ENCODE data around the gene RAMP3.

RAMP3 gene

DNA sequence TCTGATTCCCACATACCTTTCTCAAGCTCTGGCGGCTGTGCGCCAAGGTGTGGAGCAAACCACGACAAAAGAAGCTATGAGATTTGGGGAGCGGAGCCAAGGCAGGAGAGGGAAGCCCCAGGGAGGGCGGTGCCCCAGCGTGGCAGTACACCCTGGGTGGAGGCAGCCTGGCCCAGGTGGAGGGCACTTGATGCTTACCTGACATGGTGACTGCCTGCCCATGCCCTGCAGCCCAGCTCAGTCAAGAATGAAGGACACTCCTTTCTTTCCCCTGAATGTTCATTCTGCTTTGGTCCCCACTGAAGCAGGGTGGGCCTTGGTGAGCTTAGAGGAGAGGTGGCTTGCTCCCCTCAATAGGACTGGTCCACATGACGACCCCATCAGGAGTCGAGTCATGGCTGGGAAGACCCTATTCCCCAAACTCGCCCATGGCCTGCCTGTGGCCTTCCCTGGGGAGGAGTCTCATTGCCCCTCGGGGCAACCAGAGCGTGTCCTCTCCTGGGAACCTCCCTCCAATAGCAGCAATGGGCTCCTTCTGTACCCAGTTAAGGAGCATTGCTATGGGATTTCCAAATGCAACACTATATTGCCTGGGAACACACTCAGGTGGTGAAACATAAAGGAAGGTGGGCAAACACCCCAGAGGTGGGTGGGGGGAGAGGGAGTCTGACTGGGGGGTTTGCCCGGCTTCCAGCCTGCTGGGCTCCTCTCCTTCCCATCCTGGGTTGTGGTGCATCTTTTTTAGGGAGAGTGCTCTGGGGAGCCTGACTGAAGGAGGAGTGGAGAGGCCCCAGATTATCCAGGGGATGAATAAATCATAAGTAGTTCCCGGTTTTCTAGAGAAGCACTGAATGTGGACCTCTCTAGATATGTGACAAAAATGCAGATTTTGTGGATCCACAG is 22.7 kb downstream of the RAMP3 start:
- DNase-seq (ENCODE audit: low read depth), result no peak

DNA sequence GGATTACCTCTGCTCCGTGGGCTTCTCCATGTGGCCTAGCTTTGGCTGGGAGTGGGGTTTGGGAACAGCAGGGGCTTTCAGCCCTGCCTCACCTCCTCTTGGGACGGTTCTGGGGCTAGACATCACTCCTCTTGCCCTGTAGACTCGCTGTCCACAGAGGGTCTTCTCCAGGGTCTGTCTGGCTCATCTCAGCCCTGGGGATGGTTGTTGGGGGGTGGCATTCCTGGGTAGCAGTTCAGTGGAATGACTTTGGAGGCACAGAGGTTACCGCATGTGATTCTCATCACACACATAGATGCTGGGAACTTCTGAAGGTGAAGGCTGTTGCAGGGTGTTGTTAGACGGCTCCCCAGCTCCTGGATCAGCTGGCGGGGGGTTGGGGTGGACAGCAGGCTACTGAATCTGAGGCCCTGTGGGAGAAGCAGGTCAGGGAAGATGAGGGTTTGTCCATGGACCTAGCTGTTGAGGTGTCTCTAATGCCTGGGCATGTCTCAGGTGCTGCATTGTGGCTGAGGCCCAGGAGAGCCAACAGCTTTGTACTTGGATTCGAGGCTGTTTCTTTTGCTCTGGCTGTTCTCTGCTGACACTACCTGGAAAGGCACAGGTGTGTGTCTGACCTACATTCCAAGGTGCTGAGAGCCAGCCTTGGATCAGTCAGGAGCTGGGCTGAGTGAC is 23.8 kb downstream of the RAMP3 start:
- no peak for DNase-seq (ENCODE audit: low read depth)

DNA sequence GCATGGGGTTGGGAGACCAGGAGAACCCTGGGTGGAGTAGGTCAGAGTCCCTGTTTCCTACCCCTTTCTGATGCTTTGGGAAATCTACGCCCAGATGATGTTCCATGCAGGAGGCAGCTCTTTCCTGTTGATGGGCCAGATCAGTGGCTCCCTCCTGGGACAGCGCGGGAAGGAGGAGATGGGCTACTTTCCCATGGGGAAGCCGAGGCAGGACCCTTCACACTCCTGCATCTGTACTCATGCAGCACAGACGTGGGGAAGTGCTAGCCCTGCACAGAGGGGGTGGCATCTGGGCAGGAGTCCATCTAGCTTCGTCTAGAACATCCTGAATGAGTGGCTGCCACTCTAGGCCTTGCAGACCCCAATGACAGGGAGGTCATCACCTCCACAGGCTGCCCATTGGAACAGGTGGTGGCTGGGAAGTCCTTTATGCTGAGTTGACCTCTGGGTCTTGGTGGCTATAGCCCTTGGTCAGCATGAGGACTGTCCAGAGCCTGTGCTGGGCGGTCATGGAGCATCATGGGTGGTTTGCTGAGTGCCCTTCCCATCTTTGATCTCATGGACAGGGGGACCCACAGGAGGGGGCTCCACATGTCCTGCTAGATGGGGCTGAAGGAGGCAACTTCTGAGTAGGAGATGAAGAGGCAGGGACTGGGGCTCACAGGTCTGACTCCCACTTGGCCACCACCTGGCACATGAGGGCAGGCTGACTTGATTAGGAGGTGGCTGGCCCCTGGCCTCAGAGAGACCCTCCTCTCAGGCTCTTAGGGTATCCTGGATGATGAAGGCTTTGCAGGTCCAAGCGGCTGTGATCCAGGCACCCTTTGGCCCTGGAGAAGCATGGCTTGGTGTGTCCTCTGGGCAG is 24.6 kb downstream of the RAMP3 start:
- no peak for DNase-seq (ENCODE audit: low read depth)

- DNase-seq (ENCODE audit: low read depth), result no peak
These were observed 25.5 kb downstream of the RAMP3 start for GRCh38 chr7:45182856-45183710.

DNA sequence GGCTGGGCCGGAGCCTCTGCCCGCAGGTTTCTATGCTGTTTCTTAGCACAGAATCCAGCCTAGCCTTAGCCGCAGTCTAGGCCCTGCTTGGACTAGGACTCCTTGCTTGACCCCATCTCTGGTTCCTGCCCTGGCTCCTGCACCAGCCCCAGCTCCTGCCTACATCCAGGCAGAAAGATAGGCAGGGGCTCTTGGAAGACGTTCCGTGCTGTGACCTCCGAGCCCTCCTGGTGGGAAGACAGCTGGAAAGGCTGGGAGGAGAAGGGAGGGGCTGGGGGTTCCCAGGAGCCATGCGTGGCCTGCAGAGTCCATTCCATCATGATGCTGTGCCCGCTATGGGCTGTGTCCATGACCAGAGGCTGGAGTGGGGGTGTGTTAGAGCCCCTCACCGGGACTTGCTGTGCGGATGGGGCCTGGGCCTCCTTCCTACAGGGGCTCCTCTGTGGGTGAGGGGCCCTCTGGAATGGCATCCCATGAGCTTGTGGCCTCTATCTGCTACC is 26.2 kb downstream of the RAMP3 start:
- no peak for DNase-seq (ENCODE audit: low read depth)

DNA sequence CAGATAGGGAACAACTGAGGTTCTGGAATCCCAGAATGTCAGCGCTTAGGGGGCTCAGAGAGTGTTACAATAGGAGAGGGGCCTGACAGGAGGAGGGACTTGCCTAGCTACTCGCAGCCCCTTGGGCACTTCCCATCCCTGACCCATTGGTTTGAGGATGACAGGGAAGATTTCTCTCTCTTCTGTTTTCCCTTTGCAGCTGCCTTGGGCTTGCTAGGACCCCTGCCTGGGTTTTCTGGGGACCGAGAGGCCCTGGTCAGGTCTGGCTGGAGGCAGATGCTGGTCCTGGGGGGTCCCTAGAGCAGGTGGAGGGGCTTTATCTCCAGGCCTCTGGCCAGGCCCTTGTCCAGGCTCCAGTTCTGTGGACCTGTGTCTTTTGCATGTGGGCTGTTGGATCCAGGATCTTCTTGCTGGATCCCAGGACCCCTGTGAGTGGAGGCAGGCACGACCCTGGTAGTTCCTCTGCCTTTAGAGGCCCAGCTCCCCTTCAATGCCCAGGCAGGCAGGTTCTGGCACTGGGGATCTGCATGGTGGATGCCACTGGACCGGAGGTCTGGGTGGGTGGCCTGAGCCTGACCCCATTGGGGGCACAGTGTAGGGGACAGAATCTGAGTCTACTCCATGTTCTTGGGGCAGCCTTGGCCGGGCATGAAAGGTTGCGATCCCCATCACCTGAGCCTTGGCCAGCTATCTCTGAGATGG is 26.9 kb downstream of the RAMP3 start:
- no peak for DNase-seq (ENCODE audit: low read depth)

GRCh38 chr7:45185028-45185863 is 27.7 kb downstream of the RAMP3 start:
- no peak for DNase-seq (ENCODE audit: low read depth)

DNA sequence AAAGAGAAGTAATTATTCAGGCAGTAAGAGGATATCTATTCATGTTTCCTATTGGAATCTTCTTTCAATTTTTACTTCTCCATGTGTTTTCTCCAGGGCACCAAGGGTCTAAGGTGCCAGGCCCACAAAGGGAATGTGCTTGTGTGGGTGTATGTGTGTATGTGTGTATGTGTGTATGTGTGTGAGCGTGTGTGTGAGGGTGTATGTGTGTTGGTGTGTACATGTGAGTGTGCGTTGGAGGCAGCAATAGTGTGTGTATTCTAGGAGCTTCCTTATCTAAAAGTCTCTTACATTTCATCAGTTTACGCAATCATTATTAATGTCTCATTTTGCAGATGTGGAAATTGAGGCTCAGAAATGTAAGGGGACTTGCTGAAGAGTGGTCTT is 28.3 kb downstream of the RAMP3 start:
- no peak for DNase-seq (ENCODE audit: low read depth)

GRCh38 chr7:45186261-45186813 is 28.7 kb downstream of the RAMP3 start:
- DNase-seq (ENCODE audit: low read depth), result no peak

GRCh38 chr7:45187089-45187945 is 29.7 kb downstream of the RAMP3 start:
- no peak for DNase-seq (ENCODE audit: low read depth)

- no peak for DNase-seq (ENCODE audit: low read depth)
These were observed 30.4 kb downstream of the RAMP3 start for GRCh38 chr7:45187946-45188411.

DNA sequence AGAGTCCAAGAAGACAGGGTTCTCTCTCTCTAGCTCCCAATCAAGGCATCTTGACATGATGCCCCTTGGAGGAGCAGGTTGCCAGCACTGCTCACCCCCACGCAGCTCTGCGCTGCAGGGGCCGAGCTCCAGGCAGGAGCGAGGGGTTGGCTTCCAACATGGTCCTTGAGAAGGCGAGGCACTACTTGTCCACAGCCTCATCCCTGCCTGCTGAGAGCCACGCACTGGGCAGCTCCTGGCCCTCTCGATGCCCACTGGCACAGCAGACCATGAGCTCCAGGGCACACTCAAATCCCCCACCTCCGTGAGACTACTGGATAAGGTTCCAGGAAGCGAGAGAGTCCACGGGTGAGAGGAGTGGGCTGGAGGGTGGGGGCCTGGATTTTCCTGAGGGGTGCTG is 31.1 kb downstream of the RAMP3 start:
- DNase-seq (ENCODE audit: low read depth), result no peak

GRCh38 chr7:45189151-45189970 is 31.8 kb downstream of the RAMP3 start:
- no peak for DNase-seq (ENCODE audit: low read depth)

DNA sequence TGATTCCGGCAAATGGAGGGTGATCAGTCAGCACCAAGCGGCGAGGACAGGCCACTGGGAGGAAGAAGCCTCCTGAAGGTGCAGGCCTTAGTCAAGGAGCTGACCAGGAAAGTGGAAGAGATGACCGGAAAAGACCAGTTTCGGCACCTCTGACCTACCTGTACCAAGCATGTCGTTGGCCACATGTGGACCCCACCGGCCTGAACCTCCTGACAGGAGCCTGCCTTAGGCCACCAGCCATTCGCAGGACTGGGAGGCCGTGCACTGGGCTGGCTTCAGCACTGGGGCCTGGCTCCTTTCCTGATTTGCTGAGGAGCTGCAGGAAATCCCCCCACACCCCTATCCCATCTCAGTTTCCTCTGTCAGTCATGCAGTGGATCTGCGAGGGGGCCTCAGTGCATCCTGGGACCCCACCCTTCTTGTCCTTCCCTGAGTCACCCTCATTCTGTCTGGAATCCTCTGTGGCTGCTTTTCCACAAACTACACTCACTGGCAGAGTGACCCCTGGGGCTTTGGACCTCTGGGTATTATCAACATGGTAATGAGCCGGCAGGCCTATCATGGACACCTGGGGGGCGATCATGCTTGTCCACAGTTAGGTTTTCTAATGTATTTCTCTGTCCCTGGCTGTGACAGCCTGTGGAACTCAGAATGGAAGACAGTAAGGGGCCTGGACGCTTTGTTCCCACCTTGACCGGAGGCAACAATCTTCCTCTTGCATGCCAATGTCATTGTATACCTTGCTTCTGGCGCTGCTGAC is 33.0 kb downstream of the RAMP3 start:
- DNase-seq (ENCODE audit: low read depth), result no peak

- DNase-seq (ENCODE audit: low read depth), result no peak
These were observed 33.8 kb downstream of the RAMP3 start for GRCh38 chr7:45191396-45191795.

GRCh38 chr7:45192621-45193041 is 35.0 kb downstream of the RAMP3 start:
- no peak for DNase-seq (ENCODE audit: low read depth)

GRCh38 chr7:45193828-45194227 is 36.2 kb downstream of the RAMP3 start:
- no peak for DNase-seq (ENCODE audit: low read depth)

All from stimulated activated CD4-positive, alpha-beta T cell treated with anti-CD3 and anti-CD28 coated beads, Interleukin-2, amount 100 ng/mL, for 4 hours (primary cell).